Bronchial epithelial cell (primary cell): ENCODE data around the gene EGFR. TPM values are rescaled to one million over a fixed set of nuclear protein-coding genes. Genes with fewer than 3 reads are reported as not detected.

Experiments
- DNase-seq: peaks from one replicate; pipeline ENCODE4 v3.0.0-alpha.2; 2010; ENCODE audit warnings: low read depth
- FAIRE-seq: peaks from 2 replicates; lab custom pipeline; 2011; peaks lifted over from hg19 to GRCh38; lab: Jason Lieb, UNC
- H3K27me3 ChIP-seq: 2 replicates; pipeline ENCODE4 v1.5.1; 2011; ENCODE audit warnings: low read length; ENCODE audit not compliant: control insufficient read depth, insufficient read depth
- H3K36me3 ChIP-seq: 2 replicates; pipeline ENCODE4 v1.5.1; 2011; ENCODE audit warnings: low read length; ENCODE audit not compliant: control insufficient read depth, insufficient read depth
- H3K4me3 ChIP-seq: 2 replicates; pipeline ENCODE4 v1.5.1; 2011; ENCODE audit warnings: mild to moderate bottlenecking, low read depth, low read length, control low read depth
- total RNA-seq: library from RNA; depleted of rRNA; stranded (reverse); fragments of >200 nt; gene quantifications from 2 replicates; pipeline ENCODE4 v1.2.1, GENCODE V29; 2014
- TF ChIP-seq, protein P1 (sequence below): IDR thresholded peaks from 2 replicates; pipeline ENCODE4 v1.5.1; 2011; ENCODE audit warnings: mild to moderate bottlenecking, moderate library complexity, low read length, control low read depth, inconsistent platforms; ENCODE audit not compliant: insufficient read depth, severe bottlenecking

Gene EGFR
- total RNA-seq, 1 donor from 2014 or later = 137 TPM

DNA sequence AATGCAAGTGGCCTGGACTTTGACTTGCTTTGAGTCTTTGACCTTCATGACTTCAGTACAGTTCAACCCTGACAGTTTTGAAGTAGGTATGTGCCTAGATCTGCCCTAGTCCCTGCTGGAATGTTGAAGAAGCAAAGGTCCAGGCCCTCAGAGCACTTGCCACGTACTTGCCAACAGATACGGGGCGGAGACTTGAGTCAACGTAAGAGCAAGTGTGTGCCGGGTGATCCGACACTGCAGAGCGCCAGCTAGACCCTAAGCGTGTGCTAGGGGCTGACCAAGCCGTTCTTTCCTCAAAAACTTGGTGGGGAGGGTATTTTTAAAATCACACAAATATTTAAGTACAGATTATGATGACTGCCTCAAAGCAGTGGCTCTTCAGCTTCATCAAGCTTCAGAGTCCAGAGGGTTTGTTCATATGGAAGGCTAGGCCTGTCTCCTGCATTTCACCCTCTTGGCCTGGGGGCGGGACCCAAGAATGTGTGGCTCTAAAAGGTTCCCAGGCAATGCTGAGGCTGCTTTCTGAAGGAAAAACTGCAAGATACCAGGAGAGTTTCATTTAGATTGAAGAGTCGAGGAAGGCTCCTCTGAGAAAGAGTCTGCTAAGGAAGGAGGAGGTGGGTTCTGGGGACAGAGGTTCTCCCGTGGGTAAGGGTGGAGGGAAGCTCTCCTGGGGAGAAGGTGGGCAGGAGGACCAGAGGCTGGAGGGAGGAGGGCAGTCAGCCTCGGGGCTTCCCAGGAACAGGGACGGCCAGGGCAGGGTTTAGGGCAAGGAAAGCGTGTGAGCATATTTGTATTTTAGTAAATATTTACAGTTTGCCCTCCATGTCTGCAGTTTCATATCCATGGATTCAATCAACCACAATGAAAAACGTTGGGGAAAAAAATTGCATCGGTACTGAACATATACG lies 160.3 kb downstream of the EGFR start:
- no peak for DNase-seq
- H3K27me3 ChIP-seq = no peaks in the 10 kb centered on the region
- FAIRE-seq = no peak
- no peak overlapping the region for H3K4me3 ChIP-seq
- TF ChIP-seq, protein P1, sequence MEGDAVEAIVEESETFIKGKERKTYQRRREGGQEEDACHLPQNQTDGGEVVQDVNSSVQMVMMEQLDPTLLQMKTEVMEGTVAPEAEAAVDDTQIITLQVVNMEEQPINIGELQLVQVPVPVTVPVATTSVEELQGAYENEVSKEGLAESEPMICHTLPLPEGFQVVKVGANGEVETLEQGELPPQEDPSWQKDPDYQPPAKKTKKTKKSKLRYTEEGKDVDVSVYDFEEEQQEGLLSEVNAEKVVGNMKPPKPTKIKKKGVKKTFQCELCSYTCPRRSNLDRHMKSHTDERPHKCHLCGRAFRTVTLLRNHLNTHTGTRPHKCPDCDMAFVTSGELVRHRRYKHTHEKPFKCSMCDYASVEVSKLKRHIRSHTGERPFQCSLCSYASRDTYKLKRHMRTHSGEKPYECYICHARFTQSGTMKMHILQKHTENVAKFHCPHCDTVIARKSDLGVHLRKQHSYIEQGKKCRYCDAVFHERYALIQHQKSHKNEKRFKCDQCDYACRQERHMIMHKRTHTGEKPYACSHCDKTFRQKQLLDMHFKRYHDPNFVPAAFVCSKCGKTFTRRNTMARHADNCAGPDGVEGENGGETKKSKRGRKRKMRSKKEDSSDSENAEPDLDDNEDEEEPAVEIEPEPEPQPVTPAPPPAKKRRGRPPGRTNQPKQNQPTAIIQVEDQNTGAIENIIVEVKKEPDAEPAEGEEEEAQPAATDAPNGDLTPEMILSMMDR = no peak
- H3K36me3 ChIP-seq = peaks cover 57% of the 10 kb centered on the region

DNA sequence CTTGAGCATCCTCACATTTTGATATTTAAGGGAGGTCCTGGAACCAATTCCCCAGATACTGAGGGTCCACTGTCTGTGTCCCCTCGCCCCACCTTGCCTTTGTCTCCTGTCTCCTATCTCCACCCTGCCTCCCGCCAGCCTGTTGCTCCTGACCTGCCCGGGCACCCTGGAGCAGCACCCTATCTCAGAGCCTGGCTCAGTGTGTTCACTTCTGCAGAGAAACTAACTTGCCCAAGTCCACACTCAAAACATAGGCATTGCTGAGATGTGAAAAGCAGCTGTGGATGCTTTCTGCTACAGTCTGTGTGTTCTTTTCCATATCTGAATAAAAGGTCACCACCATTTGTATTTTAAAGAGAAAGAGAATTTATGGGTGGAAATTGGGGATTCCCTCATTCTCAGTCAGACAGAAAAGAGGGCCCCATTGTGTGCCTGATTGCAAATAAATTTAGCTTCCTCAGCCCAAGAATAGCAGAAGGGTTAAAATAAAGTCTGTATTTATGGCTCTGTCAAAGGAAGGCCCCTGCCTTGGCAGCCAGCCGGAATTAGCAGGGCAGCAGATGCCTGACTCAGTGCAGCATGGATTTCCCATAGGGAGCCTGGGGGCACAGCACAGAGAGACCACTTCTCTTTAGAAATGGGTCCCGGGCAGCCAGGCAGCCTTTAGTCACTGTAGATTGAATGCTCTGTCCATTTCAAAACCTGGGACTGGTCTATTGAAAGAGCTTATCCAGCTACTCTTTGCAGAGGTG lies 161.3 kb downstream of the EGFR start:
- FAIRE-seq (no peak), DNase-seq (no peak)
- H3K4me3 ChIP-seq = no peak overlapping the region
- H3K36me3 ChIP-seq = peaks cover 50% of the 10 kb centered on the region
- TF ChIP-seq, protein P1 = no peak
- H3K27me3 ChIP-seq = no peaks in the 10 kb centered on the region

DNA sequence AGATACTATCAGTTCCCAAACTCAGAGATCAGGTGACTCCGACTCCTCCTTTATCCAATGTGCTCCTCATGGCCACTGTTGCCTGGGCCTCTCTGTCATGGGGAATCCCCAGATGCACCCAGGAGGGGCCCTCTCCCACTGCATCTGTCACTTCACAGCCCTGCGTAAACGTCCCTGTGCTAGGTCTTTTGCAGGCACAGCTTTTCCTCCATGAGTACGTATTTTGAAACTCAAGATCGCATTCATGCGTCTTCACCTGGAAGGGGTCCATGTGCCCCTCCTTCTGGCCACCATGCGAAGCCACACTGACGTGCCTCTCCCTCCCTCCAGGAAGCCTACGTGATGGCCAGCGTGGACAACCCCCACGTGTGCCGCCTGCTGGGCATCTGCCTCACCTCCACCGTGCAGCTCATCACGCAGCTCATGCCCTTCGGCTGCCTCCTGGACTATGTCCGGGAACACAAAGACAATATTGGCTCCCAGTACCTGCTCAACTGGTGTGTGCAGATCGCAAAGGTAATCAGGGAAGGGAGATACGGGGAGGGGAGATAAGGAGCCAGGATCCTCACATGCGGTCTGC lies 162.2 kb downstream of the EGFR start:
- no peak overlapping the region for H3K4me3 ChIP-seq
- DNase-seq (no peak), FAIRE-seq (no peak)
- H3K36me3 ChIP-seq = peaks cover 51% of the 10 kb centered on the region
- no peaks in the 10 kb centered on the region for H3K27me3 ChIP-seq
- TF ChIP-seq, protein P1 = no peak

DNA sequence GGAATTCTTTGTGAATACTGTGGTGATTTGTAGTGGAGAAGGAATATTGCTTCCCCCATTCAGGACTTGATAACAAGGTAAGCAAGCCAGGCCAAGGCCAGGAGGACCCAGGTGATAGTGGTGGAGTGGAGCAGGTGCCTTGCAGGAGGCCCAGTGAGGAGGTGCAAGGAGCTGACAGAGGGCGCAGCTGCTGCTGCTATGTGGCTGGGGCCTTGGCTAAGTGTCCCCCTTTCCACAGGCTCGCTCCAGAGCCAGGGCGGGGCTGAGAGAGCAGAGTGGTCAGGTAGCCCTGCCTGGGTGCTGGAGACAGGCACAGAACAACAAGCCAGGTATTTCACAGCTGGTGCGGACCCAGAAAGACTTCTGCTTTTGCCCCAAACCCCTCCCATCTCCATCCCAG lies 162.9 kb downstream of the EGFR start:
- FAIRE-seq (no peak), DNase-seq (no peak)
- no peak overlapping the region for H3K4me3 ChIP-seq
- no peaks in the 10 kb centered on the region for H3K27me3 ChIP-seq
- TF ChIP-seq, protein P1 = no peak
- H3K36me3 ChIP-seq = peaks cover 53% of the 10 kb centered on the region

DNA sequence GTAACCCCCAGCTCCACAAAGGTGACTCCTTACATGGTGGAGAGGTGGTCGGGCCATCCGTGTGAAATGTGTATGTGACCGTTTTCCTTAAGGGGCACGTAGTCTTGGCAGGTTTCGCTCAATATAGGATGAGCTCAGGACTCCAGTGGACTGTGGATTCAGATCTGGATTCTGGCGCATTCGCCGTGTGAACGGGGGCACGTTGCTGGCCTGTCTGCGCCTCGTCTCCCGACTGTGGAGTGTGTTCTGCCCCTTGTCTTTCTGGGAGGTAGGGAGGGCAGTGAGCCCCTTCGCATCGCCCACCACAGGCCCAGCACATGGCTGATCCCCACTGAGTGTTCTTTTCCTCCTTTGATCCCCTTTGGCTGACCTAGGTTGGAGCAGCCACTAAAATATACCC lies 165.1 kb downstream of the EGFR start:
- peaks cover 49% of the 10 kb centered on the region for H3K36me3 ChIP-seq

More for the DNA sequence above, 165.1 kb downstream of the EGFR start:
- DNase-seq (no peak), FAIRE-seq (no peak)
- H3K27me3 ChIP-seq = no peaks in the 10 kb centered on the region
- TF ChIP-seq, protein P1 = no peak
- H3K4me3 ChIP-seq = no peak overlapping the region
